Hepatocyte (in vitro differentiated cells): Measurements from ENCODE around the gene CR2. TPM values are rescaled to one million over a fixed set of nuclear protein-coding genes. Genes with fewer than 3 reads are reported as not detected.

Experiments
- DNase-seq: peaks from one replicate; pipeline ENCODE4 v3.0.0-alpha.2; 2016; ENCODE audit warnings: low spot score
- H2AFZ ChIP-seq: fragments of 200-600 bp; sonication (generic); 2 replicates; pipeline ENCODE4 v1.6.0; 2016; ENCODE audit warnings: antibody characterized with exemption, mild to moderate bottlenecking
- H3K27ac ChIP-seq: fragments of 200-600 bp; sonication (generic); 2 replicates; pipeline ENCODE4 v1.5.1; 2016; ENCODE audit warnings: mild to moderate bottlenecking
- H3K27me3 ChIP-seq: fragments of 200-600 bp; sonication (generic); 2 replicates; pipeline ENCODE4 v1.6.1; 2016
- H3K36me3 ChIP-seq: fragments of 200-600 bp; sonication (generic); replicated peaks from 2 replicates; pipeline ENCODE4 v1.5.1; 2016; ENCODE audit warnings: low read depth; ENCODE audit not compliant: insufficient read depth
- H3K4me1 ChIP-seq: fragments of 200-600 bp; sonication (generic); 2 replicates; pipeline ENCODE4 v1.5.1; 2016; ENCODE audit warnings: mild to moderate bottlenecking, moderate library complexity; ENCODE audit not compliant: insufficient read depth
- H3K4me2 ChIP-seq: fragments of 200-600 bp; sonication (generic); 2 replicates; pipeline ENCODE4 v1.6.0; 2016
- H3K4me3 ChIP-seq: fragments of 200-600 bp; sonication (generic); 2 replicates; pipeline ENCODE4 v1.5.1; 2016; ENCODE audit warnings: mild to moderate bottlenecking
- H3K79me2 ChIP-seq: fragments of 200-600 bp; sonication (generic); 2 replicates; pipeline ENCODE4 v1.6.0; 2017; ENCODE audit warnings: mild to moderate bottlenecking
- H3K9me2 ChIP-seq: fragments of 200-600 bp; sonication (generic); replicated peaks from 2 replicates; pipeline ENCODE4 v1.6.0; 2017; ENCODE audit warnings: mild to moderate bottlenecking; ENCODE audit not compliant: insufficient read depth
- H3K9me3 ChIP-seq: fragments of 200-600 bp; sonication (generic); 2 replicates; pipeline ENCODE4 v1.5.1; 2016; ENCODE audit warnings: low read depth, mild to moderate bottlenecking
- H4K20me1 ChIP-seq: fragments of 200-600 bp; sonication (generic); 2 replicates; pipeline ENCODE4 v1.6.0; 2016; ENCODE audit warnings: mild to moderate bottlenecking; ENCODE audit not compliant: insufficient read depth, poor library complexity, severe bottlenecking
- CTCF ChIP-seq: fragments of 200-600 bp; sonication (generic); IDR thresholded peaks from 2 replicates; pipeline ENCODE4 v1.5.1; 2016; ENCODE audit warnings: antibody characterized with exemption, mild to moderate bottlenecking; ENCODE audit not compliant: poor library complexity
- EZH2 ChIP-seq: fragments of 200-600 bp; sonication (generic); IDR thresholded peaks from 2 replicates; pipeline ENCODE4 v1.6.1; 2016; ENCODE audit warnings: antibody characterized with exemption, mild to moderate bottlenecking, borderline replicate concordance
- EZH2phosphoT487 ChIP-seq: fragments of 200-600 bp; sonication (generic); IDR thresholded peaks from one replicate; pipeline ENCODE4 v1.6.1; 2018; ENCODE audit warnings: antibody characterized with exemption, mild to moderate bottlenecking, low read depth, moderate library complexity; ENCODE audit not compliant: unreplicated experiment, severe bottlenecking
- WGBS: methylation state at CpG from one replicate; pipeline ENCODE4 v1.1.6; 2016; ENCODE audit warnings: low lambda C conversion rate; ENCODE audit errors: missing lambda C conversion rate; 5-methylcytosine and 5-hydroxymethylcytosine counted together
- polyA plus RNA-seq: library from polyadenylated mRNA; unstranded; fragments of >200 nt; fragmentation: Nextera tagmentation; extraction: Ambion mirVana; gene quantifications from 2 replicates; pipeline ENCODE4 v1.2.1, GENCODE V29; 2016
- total RNA-seq: library from RNA; depleted of rRNA; stranded (reverse); fragments of >200 nt; gene quantifications from 2 replicates; pipeline ENCODE4 v1.2.3, GENCODE V29; 2014

CR2 gene
- total and polyA plus RNA-seq, 2 experiments from 2014 or later = 0.17 TPM; not detected in 1

- Histone ChIP-seq H3K79me2 (no peaks in the 10 kb centered on the region), H3K4me2 (no peak overlapping the region), H4K20me1 (no peaks in the 10 kb centered on the region), H3K36me3 (no peaks in the 10 kb centered on the region), H3K27ac (no peak overlapping the region), H3K9me2 (no peaks in the 10 kb centered on the region), H3K27me3 (peaks cover 81% of the 10 kb centered on the region), H3K4me3 (no peak overlapping the region), H3K4me1 (peaks cover 4% of the 10 kb centered on the region), H2AFZ (no peak overlapping the region), H3K9me3 (no peaks in the 10 kb centered on the region)
- 69% methylated on average over 5 of the region's 5 CpGs for WGBS
- TF ChIP-seq EZH2phosphoT487 (no peak), EZH2 (no peak), CTCF (no peak)
- DNase-seq = no peak
Observed at GRCh38 chr1:207497941-207498340, 43.8 kb downstream of the CR2 start.

DNA sequence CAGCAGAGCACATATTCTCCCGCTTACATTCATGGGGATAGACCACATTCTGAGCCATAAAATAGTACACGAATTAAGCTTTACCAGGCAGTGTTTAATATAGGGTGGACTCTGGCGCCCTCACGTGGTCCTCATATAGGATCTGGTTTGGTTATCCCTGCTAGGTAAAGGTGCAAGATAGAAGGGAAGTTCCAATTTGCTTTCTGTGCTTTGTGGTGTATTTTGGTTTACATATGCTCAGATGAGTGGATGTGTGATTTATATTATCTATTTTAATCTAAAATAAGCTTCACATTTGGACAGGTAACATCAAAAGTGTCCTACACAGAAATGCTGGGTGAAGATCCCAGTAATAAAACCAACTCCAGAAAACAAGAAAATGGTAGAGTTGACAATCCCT, 45.4 kb downstream of the CR2 start:
- Histone ChIP-seq H3K27ac (no peak overlapping the region), H3K27me3 (peaks cover 76% of the 10 kb centered on the region), H2AFZ (no peak overlapping the region), H3K4me3 (no peak overlapping the region), H3K79me2 (no peaks in the 10 kb centered on the region), H3K9me3 (no peaks in the 10 kb centered on the region), H3K36me3 (no peaks in the 10 kb centered on the region), H3K4me1 (peaks cover 4% of the 10 kb centered on the region), H3K9me2 (no peaks in the 10 kb centered on the region), H3K4me2 (no peak overlapping the region), H4K20me1 (no peaks in the 10 kb centered on the region)
- TF ChIP-seq EZH2 (no peak), CTCF (peak; percentile 84)
- peak; percentile 84 for DNase-seq
- WGBS = 3% methylated on average over 4 of the region's 4 CpGs

- 77% methylated on average over 3 of the region's 3 CpGs for WGBS
- H3K36me3 ChIP-seq = no peaks in the 10 kb centered on the region
- DNase-seq = no peak
Observed at GRCh38 chr1:207500306-207500705, 46.2 kb downstream of the CR2 start.

More at GRCh38 chr1:207500306-207500705, 46.2 kb downstream of the CR2 start:
- Histone ChIP-seq H3K4me3 (no peak overlapping the region), H2AFZ (no peak overlapping the region), H3K27ac (no peak overlapping the region), H3K4me2 (no peak overlapping the region), H3K4me1 (peaks cover 4% of the 10 kb centered on the region), H4K20me1 (no peaks in the 10 kb centered on the region), H3K9me3 (no peaks in the 10 kb centered on the region), H3K9me2 (no peaks in the 10 kb centered on the region), H3K79me2 (no peaks in the 10 kb centered on the region), H3K27me3 (peaks cover 72% of the 10 kb centered on the region)
- TF ChIP-seq EZH2phosphoT487 = no peak
- TF ChIP-seq EZH2 = no peak
- no peak for TF ChIP-seq CTCF
